ENCODE measurements around the gene FRMD4A. TPM values are rescaled to one million over a fixed set of nuclear protein-coding genes. Genes with fewer than 3 reads are reported as not detected.

FRMD4A gene
- total RNA-seq, 4 donors from 2014 or later, result 4.4 to 7.1 (median 5.2) TPM

DNA sequence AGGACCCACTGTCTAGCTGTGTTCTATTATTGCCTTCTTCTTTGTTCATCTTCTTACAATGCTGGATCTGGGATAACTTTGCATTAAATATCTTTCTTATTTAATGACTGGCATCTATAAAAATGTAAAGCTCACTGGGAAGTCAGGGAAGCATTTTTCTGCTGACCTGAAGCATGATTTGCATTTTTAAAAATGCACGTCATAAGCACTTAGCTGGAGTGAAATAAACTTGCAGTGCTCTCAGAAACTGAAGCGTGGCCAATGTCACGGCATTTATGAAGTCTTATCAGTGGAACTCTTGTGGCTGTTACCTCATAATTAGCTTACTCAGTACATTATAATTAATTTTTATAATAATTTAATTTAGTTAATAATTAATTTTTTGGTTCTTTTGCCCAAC, 59.1 kb downstream of the FRMD4A start:
- Histone ChIP-seq H3K36me3 (no peaks in the 10 kb centered on the region), H3K27me3 (no peaks in the 10 kb centered on the region), H3K27ac (no peak overlapping the region), H3K4me1 (no peaks in the 10 kb centered on the region), H3K4me3 (no peak overlapping the region), H3K9me3 (no peaks in the 10 kb centered on the region)
- no peak for DNase-seq
- no peak for ATAC-seq
- in situ Hi-C loops (cut with MboI; ENCODE audit: low sequenced_read_pairs in 4 of 4), result no loop called here
- intact Hi-C loops (cut with DNase I; ENCODE audit: low total_unique reads), result no loop called here
- TF ChIP-seq POLR2A (IDR thresholded peaks at IDR 0.05), result no peak
- TF ChIP-seq, protein P1, sequence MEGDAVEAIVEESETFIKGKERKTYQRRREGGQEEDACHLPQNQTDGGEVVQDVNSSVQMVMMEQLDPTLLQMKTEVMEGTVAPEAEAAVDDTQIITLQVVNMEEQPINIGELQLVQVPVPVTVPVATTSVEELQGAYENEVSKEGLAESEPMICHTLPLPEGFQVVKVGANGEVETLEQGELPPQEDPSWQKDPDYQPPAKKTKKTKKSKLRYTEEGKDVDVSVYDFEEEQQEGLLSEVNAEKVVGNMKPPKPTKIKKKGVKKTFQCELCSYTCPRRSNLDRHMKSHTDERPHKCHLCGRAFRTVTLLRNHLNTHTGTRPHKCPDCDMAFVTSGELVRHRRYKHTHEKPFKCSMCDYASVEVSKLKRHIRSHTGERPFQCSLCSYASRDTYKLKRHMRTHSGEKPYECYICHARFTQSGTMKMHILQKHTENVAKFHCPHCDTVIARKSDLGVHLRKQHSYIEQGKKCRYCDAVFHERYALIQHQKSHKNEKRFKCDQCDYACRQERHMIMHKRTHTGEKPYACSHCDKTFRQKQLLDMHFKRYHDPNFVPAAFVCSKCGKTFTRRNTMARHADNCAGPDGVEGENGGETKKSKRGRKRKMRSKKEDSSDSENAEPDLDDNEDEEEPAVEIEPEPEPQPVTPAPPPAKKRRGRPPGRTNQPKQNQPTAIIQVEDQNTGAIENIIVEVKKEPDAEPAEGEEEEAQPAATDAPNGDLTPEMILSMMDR (IDR thresholded peaks at IDR 0.05 in 4 of 5, conservative IDR thresholded peaks at IDR 0.05 in 1 of 5), result no peak

DNA sequence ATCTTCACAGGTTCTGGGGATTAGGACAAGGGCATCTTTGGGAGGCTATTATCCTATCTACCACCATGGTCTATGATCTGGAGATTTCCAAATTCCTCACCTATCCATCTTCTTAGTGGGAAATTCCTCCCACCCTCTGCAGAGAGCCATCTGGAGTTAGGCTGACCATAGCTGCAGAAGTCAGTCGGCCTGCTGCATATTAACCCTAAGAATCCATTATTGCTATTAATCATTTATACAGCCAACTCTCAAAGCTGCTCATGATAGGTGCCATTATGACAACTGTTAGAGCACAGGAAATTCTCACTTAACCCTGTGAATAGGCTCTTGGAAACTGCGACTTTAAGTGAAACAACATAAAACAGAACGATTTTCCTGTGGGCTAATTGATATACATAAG, 60.4 kb downstream of the FRMD4A start:
- intact Hi-C loops (cut with DNase I; ENCODE audit: low total_unique reads) (no loop called here), in situ Hi-C loops (cut with MboI; ENCODE audit: low sequenced_read_pairs in 4 of 4) (no loop called here)
- H3K4me3 ChIP-seq, result no peak overlapping the region
- no peaks in the 10 kb centered on the region for H3K4me1 ChIP-seq
- H3K36me3 ChIP-seq, result no peaks in the 10 kb centered on the region
- DNase-seq, result no peak
- H3K9me3 ChIP-seq, result no peaks in the 10 kb centered on the region
- no peak overlapping the region for H3K27ac ChIP-seq
- TF ChIP-seq, protein P1 (IDR thresholded peaks at IDR 0.05 in 4 of 5, conservative IDR thresholded peaks at IDR 0.05 in 1 of 5), result no peak
- TF ChIP-seq POLR2A (IDR thresholded peaks at IDR 0.05), result no peak
- no peaks in the 10 kb centered on the region for H3K27me3 ChIP-seq
- ATAC-seq, result no peak

DNA sequence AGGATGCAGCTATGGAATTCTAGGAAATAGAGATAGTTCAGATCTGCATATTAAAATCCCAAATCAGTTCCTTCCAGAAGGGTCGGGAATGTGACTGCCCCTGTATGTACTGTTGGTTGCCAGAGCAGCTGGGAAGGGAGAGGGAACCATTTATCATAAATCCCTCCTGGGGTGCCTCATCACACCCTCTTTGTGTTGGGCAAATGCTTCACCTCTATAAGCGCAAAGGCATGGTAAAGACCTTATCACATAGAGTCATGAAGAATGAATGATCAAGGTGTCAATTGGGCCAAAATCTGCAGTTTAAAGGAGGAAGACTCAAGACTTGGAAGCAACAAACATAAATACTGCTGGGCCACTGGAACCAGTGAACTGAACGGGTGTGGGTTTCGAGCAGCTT, 65.0 kb downstream of the FRMD4A start:
- in situ Hi-C loops (cut with MboI; ENCODE audit: low sequenced_read_pairs in 4 of 4) (no loop called here), intact Hi-C loops (cut with DNase I; ENCODE audit: low total_unique reads) (no loop called here)
- H3K4me1 ChIP-seq, result no peaks in the 10 kb centered on the region
- H3K36me3 ChIP-seq, result no peaks in the 10 kb centered on the region
- DNase-seq, result no peak
- ATAC-seq, result no peak
- no peak for TF ChIP-seq POLR2A (IDR thresholded peaks at IDR 0.05)
- TF ChIP-seq, protein P1 (IDR thresholded peaks at IDR 0.05 in 4 of 5, conservative IDR thresholded peaks at IDR 0.05 in 1 of 5), result no peak
- H3K4me3 ChIP-seq, result no peak overlapping the region
- H3K27me3 ChIP-seq, result no peaks in the 10 kb centered on the region
- no peaks in the 10 kb centered on the region for H3K9me3 ChIP-seq
- H3K27ac ChIP-seq, result no peak overlapping the region

DNA sequence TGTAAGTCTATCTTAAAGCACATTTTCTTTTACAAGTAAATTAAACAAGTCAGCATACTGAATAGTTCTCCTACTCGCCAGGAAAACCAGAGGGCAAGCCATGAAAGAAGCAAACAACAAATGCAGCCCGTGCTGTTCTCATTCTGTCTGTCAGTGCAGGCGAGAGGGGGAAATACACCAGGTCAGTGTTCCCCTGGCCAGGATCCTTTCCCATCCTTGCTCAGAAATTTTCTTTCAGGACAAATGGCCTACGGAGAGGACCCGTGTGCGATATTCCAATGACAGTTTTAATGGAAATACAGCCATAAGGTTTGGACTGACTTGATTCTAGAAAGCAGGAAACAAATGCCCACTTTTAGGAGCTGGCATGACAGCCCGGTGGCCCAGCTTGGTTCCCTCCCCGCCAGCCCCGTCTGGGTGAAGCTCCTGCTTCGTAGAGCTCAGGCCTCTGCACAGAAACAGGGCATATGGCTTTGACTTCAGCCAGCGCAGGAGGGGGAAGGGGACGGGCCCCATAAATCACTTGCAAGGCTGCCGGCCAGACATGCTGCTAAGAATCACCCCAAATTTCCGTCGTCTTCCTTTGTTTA, 67.8 kb downstream of the FRMD4A start:
- H3K36me3 ChIP-seq, result no peaks in the 10 kb centered on the region
- DNase-seq (no peak), ATAC-seq (no peak)
- intact Hi-C loops (cut with DNase I; ENCODE audit: low total_unique reads), result no loop called here
- H3K9me3 ChIP-seq, result no peaks in the 10 kb centered on the region
- no peak overlapping the region for H3K27ac ChIP-seq
- in situ Hi-C loops (cut with MboI; ENCODE audit: low sequenced_read_pairs in 4 of 4), result no loop called here
- no peaks in the 10 kb centered on the region for H3K4me1 ChIP-seq
- H3K27me3 ChIP-seq, result no peaks in the 10 kb centered on the region
- no peak overlapping the region for H3K4me3 ChIP-seq
- TF ChIP-seq, protein P1 (IDR thresholded peaks at IDR 0.05 in 4 of 5, conservative IDR thresholded peaks at IDR 0.05 in 1 of 5), result no peak
- TF ChIP-seq POLR2A (IDR thresholded peaks at IDR 0.05), result no peak

DNA sequence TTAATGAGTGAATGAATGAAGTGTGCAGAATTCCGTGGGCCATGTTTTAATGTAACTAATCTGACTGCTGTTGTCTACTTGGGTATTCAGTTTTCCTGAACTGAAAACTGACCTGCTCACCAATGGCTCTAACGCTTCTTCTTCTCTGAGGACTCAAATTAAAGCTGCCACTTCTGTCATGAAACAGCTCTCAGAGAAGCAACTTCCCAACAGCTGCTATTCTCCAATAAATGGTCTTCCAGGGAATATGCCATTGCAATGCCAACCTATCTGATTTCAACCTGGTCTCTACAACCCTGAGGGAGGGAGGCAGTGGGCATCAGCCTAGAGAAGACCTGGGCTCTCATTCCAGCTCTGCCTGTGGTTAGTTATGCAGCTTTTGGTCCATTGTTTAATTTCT, 69.4 kb downstream of the FRMD4A start:
- no peaks in the 10 kb centered on the region for H3K9me3 ChIP-seq
- no peaks in the 10 kb centered on the region for H3K27me3 ChIP-seq
- no peak for ATAC-seq
- H3K27ac ChIP-seq, result no peak overlapping the region
- in situ Hi-C loops (cut with MboI; ENCODE audit: low sequenced_read_pairs in 4 of 4), result no loop called here
- no peak overlapping the region for H3K4me3 ChIP-seq
- H3K36me3 ChIP-seq, result no peaks in the 10 kb centered on the region
- no peak for TF ChIP-seq POLR2A (IDR thresholded peaks at IDR 0.05)
- TF ChIP-seq, protein P1 (IDR thresholded peaks at IDR 0.05 in 4 of 5, conservative IDR thresholded peaks at IDR 0.05 in 1 of 5), result no peak
- no peaks in the 10 kb centered on the region for H3K4me1 ChIP-seq
- no peak for DNase-seq
- intact Hi-C loops (cut with DNase I; ENCODE audit: low total_unique reads), result no loop called here
